Naive thymus-derived CD8-positive, alpha-beta T cell (primary cell): ENCODE measurements around the gene SLC34A1. TPM values are rescaled to one million over a fixed set of nuclear protein-coding genes. Genes with fewer than 3 reads are reported as not detected.

ENCODE experiments used
- ATAC-seq, 2 donors: fragments of 150-1000 bp; cut with Tn5 transposase in 1 of 2; sonication (Bioruptor Pico), chemical (Tn5 transposase) in 1 of 2; 1 replicate in 1 of 2; 2 replicates in 1 of 2; pipeline ENCODE4 v1.10.0; 2021; ENCODE audit warnings: mild to moderate bottlenecking in 2 of 2, moderate library complexity in 2 of 2
- POLR2A ChIA-PET: fragments of 350-600 bp; sonication (Branson Sonifier 250); formaldehyde crosslinking; loops from one replicate; lab custom pipeline; 2021; ENCODE audit warnings: antibody characterized with exemption; lab: Charles Lee
- DNase-seq, 10 donors: peaks; one replicate each; pipeline versions ENCODE4 v3.0.0 to v3.0.0-alpha.2; 2020 to 2022
- H3K27ac Mint-ChIP-seq, 10 donors: one replicate each; pipeline ENCODE4 v1.8.0; 2020 to 2022; ENCODE audit warnings: mild to moderate bottlenecking in 10 of 10, mixed read lengths in 10 of 10, moderate library complexity in 4 of 10, inconsistent platforms in 1 of 10
- H3K27me3 Mint-ChIP-seq, 5 donors: one replicate each; pipeline ENCODE4 v1.8.0; 2021 to 2022; ENCODE audit warnings: mixed read lengths in 5 of 5
- H3K36me3 Mint-ChIP-seq, 3 donors: one replicate each; pipeline ENCODE4 v1.8.0; 2020 to 2022; ENCODE audit warnings: mixed read lengths in 3 of 3, mild to moderate bottlenecking in 2 of 3, inconsistent platforms in 1 of 3
- H3K4me1 Mint-ChIP-seq, 4 donors: one replicate each; pipeline ENCODE4 v1.8.0; 2021 to 2022; ENCODE audit warnings: mixed read lengths in 4 of 4
- H3K4me3 Mint-ChIP-seq, 10 donors: one replicate each; pipeline ENCODE4 v1.8.0; 2020 to 2022; ENCODE audit warnings: mild to moderate bottlenecking in 10 of 10, mixed read lengths in 10 of 10, moderate library complexity in 6 of 10, inconsistent platforms in 1 of 10
- H3K9me3 Mint-ChIP-seq, 9 donors: one replicate each; pipeline ENCODE4 v1.8.0; 2020 to 2022; ENCODE audit warnings: mixed read lengths in 9 of 9, mild to moderate bottlenecking in 3 of 9, inconsistent platforms in 1 of 9, moderate library complexity in 1 of 9
- polyA plus RNA-seq, 3 donors: library from polyadenylated mRNA; unstranded; fragments of 300-500 nt; fragmentation: Illumina TruSeq; gene quantifications; one replicate each; pipeline ENCODE4 v1.2.3, GENCODE V29; 2021
- total RNA-seq, 8 experiments: library from RNA in 2 of 8; stranded (reverse) in 2 of 8; gene quantifications; one replicate each; pipeline ENCODE4 v1.2.3 and lab custom pipeline; 2021 to 2026

Gene SLC34A1
- total and polyA plus RNA-seq, 5 experiments from 2014 or later = 0.16 to 0.25 TPM; not detected in 3

GRCh38 chr5:177363565-177363964 is 20.7 kb upstream of the SLC34A1 start:
- peak overlapping the region in 5 of 10 donors; percentile 33 to 92 (median 85) for H3K27ac Mint-ChIP-seq
- POLR2A ChIA-PET = interaction anchor here (1.0 to 13.2 kb wide), 2 partner anchors 7 to 39 kb away, joined by 3 to 247 read pairs; partner anchors contain the start of genes LMAN2 and RGS14

GRCh38 chr5:177364159-177364962 is 19.9 kb upstream of the SLC34A1 start:
- ATAC-seq (no peak), DNase-seq (no peak)
- POLR2A ChIA-PET = interaction anchor here (0.5 to 13.2 kb wide), 5 partner anchors 8 to 586 kb away, joined by 4 to 247 read pairs (median 4); partner anchors contain the start of genes LMAN2 and RGS14
- Mint-ChIP-seq H3K4me3 (peak overlapping the region; percentile 22 to 83 (median 56)), H3K4me1 (peaks cover 41 to 78% (median 74%) of the 10 kb centered on the region in 4 donors), H3K27ac (peak overlapping the region in 9 of 10 donors; percentile 35 to 85 (median 70)), H3K9me3 (no peaks in the 10 kb centered on the region), H3K27me3 (no peaks in the 10 kb centered on the region), H3K36me3 (peaks cover 4 to 47% (median 6%) of the 10 kb centered on the region in 3 donors)

More at GRCh38 chr5:177363565-177363964, 20.7 kb upstream of the SLC34A1 start:
- DNase-seq (no peak), ATAC-seq (no peak)
- Mint-ChIP-seq H3K9me3 (no peaks in the 10 kb centered on the region), H3K36me3 (peaks cover 0 to 39% (median 0%) of the 10 kb centered on the region in 3 donors), H3K4me3 (peak overlapping the region; percentile 39 to 93 (median 84)), H3K4me1 (peaks cover 41 to 78% (median 74%) of the 10 kb centered on the region in 4 donors), H3K27me3 (no peaks in the 10 kb centered on the region)

GRCh38 chr5:177365845-177366527 is 18.2 kb upstream of the SLC34A1 start:
- Mint-ChIP-seq H3K4me3 (peak overlapping the region in 1 of 10 donors; percentile 42), H3K27me3 (no peaks in the 10 kb centered on the region), H3K36me3 (peaks cover 5 to 46% (median 6%) of the 10 kb centered on the region in 3 donors), H3K27ac (peak overlapping the region in 6 of 10 donors; percentile 25 to 76 (median 70)), H3K4me1 (peaks cover 35 to 76% (median 68%) of the 10 kb centered on the region in 4 donors), H3K9me3 (no peaks in the 10 kb centered on the region)
- POLR2A ChIA-PET = interaction anchor here (1.0 to 13.2 kb wide), 3 partner anchors 10 to 17 kb away, joined by 3 to 247 read pairs (median 5); partner anchors contain the start of genes LMAN2 and RGS14
- ATAC-seq (no peak), DNase-seq (no peak)

GRCh38 chr5:177366528-177367322 is 17.5 kb upstream of the SLC34A1 start:
- H3K27me3 Mint-ChIP-seq = no peaks in the 10 kb centered on the region
- H3K36me3 Mint-ChIP-seq = peaks cover 6 to 50% (median 7%) of the 10 kb centered on the region in 3 donors
- H3K9me3 Mint-ChIP-seq = no peaks in the 10 kb centered on the region
- POLR2A ChIA-PET = interaction anchor here (1.0 to 13.2 kb wide), 2 partner anchors 10 to 16 kb away, joined by 5 to 247 read pairs; partner anchors contain the start of genes LMAN2 and RGS14
- ATAC-seq = no peak
- peak overlapping the region in 6 of 10 donors; percentile 53 to 80 (median 71) for H3K27ac Mint-ChIP-seq
- peaks cover 37 to 75% (median 68%) of the 10 kb centered on the region in 4 donors for H3K4me1 Mint-ChIP-seq
- no peak for DNase-seq
- H3K4me3 Mint-ChIP-seq = no peak overlapping the region

- POLR2A ChIA-PET = interaction anchor here (13.2 kb wide), 1 partner anchor 11 kb away, joined by 247 read pairs; the partner anchor contains the start of genes LMAN2 and RGS14
These were observed 16.8 kb upstream of the SLC34A1 start for GRCh38 chr5:177367323-177367848.

GRCh38 chr5:177367981-177368868 is 16.0 kb upstream of the SLC34A1 start:
- peaks cover 34 to 75% (median 69%) of the 10 kb centered on the region in 4 donors for H3K4me1 Mint-ChIP-seq
- DNase-seq = no peak
- H3K36me3 Mint-ChIP-seq = peaks cover 6 to 42% (median 7%) of the 10 kb centered on the region in 3 donors

More at GRCh38 chr5:177367323-177367848, 16.8 kb upstream of the SLC34A1 start:
- peaks cover 6 to 46% (median 7%) of the 10 kb centered on the region in 3 donors for H3K36me3 Mint-ChIP-seq
- no peaks in the 10 kb centered on the region for H3K9me3 Mint-ChIP-seq
- H3K27ac Mint-ChIP-seq = no peak overlapping the region
- no peak for ATAC-seq
- no peak overlapping the region for H3K4me3 Mint-ChIP-seq
- no peak for DNase-seq
- H3K4me1 Mint-ChIP-seq = peaks cover 36 to 74% (median 68%) of the 10 kb centered on the region in 4 donors
- no peaks in the 10 kb centered on the region for H3K27me3 Mint-ChIP-seq

GRCh38 chr5:177368869-177369644 is 15.2 kb upstream of the SLC34A1 start:
- POLR2A ChIA-PET = interaction anchor here (0.6 to 13.2 kb wide), 9 partner anchors 9 to 84 kb away, joined by 3 to 247 read pairs (median 5); partner anchors contain the start of genes LMAN2, RGS14 and SLC34A1
- Mint-ChIP-seq H3K27me3 (no peaks in the 10 kb centered on the region), H3K4me1 (peaks cover 36 to 77% (median 72%) of the 10 kb centered on the region in 4 donors), H3K4me3 (peak overlapping the region in 9 of 10 donors; percentile 45 to 77 (median 54)), H3K9me3 (no peaks in the 10 kb centered on the region), H3K27ac (peak overlapping the region; percentile 77 to 95 (median 90)), H3K36me3 (peaks cover 6 to 42% (median 10%) of the 10 kb centered on the region in 3 donors)
- no peak for DNase-seq
- ATAC-seq = no peak

More at GRCh38 chr5:177367981-177368868, 16.0 kb upstream of the SLC34A1 start:
- H3K27me3 Mint-ChIP-seq = no peaks in the 10 kb centered on the region
- ATAC-seq = no peak
- peak overlapping the region in 9 of 10 donors; percentile 27 to 93 (median 85) for H3K27ac Mint-ChIP-seq
- no peaks in the 10 kb centered on the region for H3K9me3 Mint-ChIP-seq
- POLR2A ChIA-PET = interaction anchor here (0.6 to 13.2 kb wide), 5 partner anchors 10 to 48 kb away, joined by 3 to 247 read pairs (median 4); partner anchors contain the start of genes LMAN2 and RGS14
- peak overlapping the region in 3 of 10 donors; percentile 18 to 54 (median 38) for H3K4me3 Mint-ChIP-seq

GRCh38 chr5:177369645-177370440 is 14.4 kb upstream of the SLC34A1 start:
- Mint-ChIP-seq H3K27me3 (no peaks in the 10 kb centered on the region), H3K4me3 (peak overlapping the region in 8 of 10 donors; percentile 45 to 77 (median 64)), H3K36me3 (peaks cover 6 to 37% (median 13%) of the 10 kb centered on the region in 3 donors), H3K9me3 (no peaks in the 10 kb centered on the region), H3K27ac (peak overlapping the region; percentile 77 to 95 (median 90)), H3K4me1 (peaks cover 34 to 77% (median 72%) of the 10 kb centered on the region in 4 donors)
- ATAC-seq (no peak), DNase-seq (no peak)
- POLR2A ChIA-PET = interaction anchor here (0.9 to 13.2 kb wide), 14 partner anchors 9 to 125 kb away, joined by 3 to 247 read pairs (median 10); partner anchors contain the start of genes GRK6, LMAN2, MXD3 and RGS14
